ENCODE results near the gene DISC1. TPM values are rescaled to one million over a fixed set of nuclear protein-coding genes. Genes with fewer than 3 reads are reported as not detected.

The DISC1 gene
- total RNA-seq, 1 experiment from 2014 or later: 13.5 TPM

DNA sequence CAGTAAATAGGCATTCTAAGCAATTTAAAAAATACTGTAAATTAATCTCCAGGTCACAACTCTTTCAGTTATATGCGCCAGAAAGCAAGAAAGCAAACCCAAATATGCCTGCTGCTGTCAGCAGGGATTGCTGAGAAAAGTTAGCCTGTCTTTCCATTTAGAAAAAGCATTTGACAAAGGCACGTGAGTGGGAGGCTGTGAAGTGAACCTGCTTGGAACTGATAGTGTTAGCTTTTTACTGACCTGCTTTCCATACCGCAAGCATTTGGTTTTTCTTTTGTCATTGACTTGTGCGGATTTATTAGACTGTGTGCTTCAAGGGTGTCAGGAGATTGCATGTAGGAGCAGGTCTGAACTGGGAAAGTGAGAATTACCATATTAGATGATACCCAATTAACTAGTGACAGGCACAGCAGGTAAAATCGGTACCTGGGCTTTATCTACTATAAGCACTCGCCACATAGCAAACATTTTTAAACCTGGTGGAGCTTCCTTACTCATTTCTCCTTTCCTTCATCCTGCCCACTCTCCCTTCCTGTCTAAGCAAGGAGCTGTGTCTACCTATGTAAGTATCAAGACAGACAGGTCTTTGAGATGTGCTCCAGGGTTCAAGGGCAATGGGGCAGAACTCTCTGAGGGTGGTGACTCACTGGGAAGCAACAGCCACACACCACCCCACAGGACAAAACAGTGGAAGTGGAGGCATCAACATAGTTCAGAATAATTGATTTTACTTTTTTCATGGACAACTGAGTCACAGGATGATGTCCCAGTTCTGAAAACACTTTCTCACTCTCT, 323.9 kb downstream of the DISC1 start:
- Histone ChIP-seq H3K4me3 (ENCODE audit: low read depth, low read length) (no peak overlapping the region), H3K36me3 (ENCODE audit: control insufficient read depth, insufficient read depth, low read length) (no peaks in the 10 kb centered on the region), H3K9me3 (no peaks in the 10 kb centered on the region), H3K4me1 (no peaks in the 10 kb centered on the region), H3K27me3 (replicated peaks; ENCODE audit: control insufficient read depth, insufficient read depth, low read length) (no peaks in the 10 kb centered on the region)
- POLR2A ChIA-PET: no interaction called here
- TF ChIP-seq, protein P1, sequence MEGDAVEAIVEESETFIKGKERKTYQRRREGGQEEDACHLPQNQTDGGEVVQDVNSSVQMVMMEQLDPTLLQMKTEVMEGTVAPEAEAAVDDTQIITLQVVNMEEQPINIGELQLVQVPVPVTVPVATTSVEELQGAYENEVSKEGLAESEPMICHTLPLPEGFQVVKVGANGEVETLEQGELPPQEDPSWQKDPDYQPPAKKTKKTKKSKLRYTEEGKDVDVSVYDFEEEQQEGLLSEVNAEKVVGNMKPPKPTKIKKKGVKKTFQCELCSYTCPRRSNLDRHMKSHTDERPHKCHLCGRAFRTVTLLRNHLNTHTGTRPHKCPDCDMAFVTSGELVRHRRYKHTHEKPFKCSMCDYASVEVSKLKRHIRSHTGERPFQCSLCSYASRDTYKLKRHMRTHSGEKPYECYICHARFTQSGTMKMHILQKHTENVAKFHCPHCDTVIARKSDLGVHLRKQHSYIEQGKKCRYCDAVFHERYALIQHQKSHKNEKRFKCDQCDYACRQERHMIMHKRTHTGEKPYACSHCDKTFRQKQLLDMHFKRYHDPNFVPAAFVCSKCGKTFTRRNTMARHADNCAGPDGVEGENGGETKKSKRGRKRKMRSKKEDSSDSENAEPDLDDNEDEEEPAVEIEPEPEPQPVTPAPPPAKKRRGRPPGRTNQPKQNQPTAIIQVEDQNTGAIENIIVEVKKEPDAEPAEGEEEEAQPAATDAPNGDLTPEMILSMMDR (IDR thresholded peaks at IDR 0.05; ENCODE audit: insufficient read depth in 1 of 2, low read depth in 1 of 2, low read length in 1 of 2, severe bottlenecking in 1 of 2, unreplicated experiment in 1 of 2): no peak
- no peaks in the 10 kb centered on the region for H3K4me1 Mint-ChIP-seq (ENCODE audit: low read depth, unreplicated experiment)
- no peak for DNase-seq
- BruUV-seq (replicated peaks): no TSS peak
- CTCF ChIA-PET: no interaction called here
- no peaks in the 10 kb centered on the region for H3K36me3 Mint-ChIP-seq (ENCODE audit: insufficient read depth, unreplicated experiment)
- no peak overlapping the region for H3K27ac Mint-ChIP-seq (ENCODE audit: unreplicated experiment)
- intact Hi-C loops (cut with micrococcal nuclease; ENCODE audit: unreplicated experiment): no loop called here
- no peaks in the 10 kb centered on the region for H3K27me3 Mint-ChIP-seq (ENCODE audit: insufficient read depth, unreplicated experiment)
- no peak overlapping the region for H3K4me3 Mint-ChIP-seq (ENCODE audit: unreplicated experiment)
- H3K9me3 Mint-ChIP-seq (ENCODE audit: unreplicated experiment): no peaks in the 10 kb centered on the region

DNA sequence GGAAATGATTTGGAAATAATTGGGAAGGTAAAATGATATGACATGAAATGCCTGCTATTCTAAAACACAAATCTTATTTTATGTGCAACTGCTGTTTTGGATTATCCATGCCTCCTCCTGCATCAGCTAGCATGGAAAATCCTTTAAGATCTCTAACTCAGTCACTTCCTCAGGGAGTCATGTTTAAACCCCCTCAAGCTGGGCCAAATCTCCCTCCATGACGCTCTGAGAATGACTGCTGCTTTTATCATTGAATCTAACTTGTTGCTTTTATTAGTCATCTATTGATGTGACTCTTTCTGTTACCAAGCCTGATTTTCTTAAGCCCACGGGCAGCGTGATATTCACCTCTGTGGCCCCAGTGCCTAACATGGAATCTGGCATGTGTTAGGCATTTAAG, 324.8 kb downstream of the DISC1 start:
- POLR2A ChIA-PET: no interaction called here
- no TSS peak for BruUV-seq (replicated peaks)
- no peak overlapping the region for H3K27ac Mint-ChIP-seq (ENCODE audit: unreplicated experiment)

DNA sequence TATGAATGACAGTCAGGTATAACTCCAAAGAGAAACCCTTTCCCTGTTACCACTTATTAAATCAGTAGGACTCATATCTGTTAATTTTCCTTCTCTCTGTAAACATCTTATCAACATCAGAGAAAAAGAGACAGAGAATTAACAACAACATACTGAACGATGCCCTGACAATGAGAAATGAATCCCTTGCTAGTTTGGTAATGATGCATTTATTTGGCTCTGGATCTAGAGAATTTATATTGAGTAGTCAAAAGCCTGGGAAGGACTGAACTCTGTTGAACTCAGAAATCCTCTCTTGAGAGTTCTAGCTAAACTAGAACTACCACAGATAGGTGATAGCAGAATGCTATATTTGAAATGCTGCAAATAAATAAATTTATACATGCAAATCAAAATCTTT, 325.6 kb downstream of the DISC1 start:
- Mint-ChIP-seq H3K9me3 (ENCODE audit: unreplicated experiment) (peaks cover 7% of the 10 kb centered on the region), H3K4me1 (ENCODE audit: low read depth, unreplicated experiment) (no peaks in the 10 kb centered on the region), H3K36me3 (ENCODE audit: insufficient read depth, unreplicated experiment) (no peaks in the 10 kb centered on the region), H3K27ac (ENCODE audit: unreplicated experiment) (no peak overlapping the region), H3K4me3 (ENCODE audit: unreplicated experiment) (no peak overlapping the region), H3K27me3 (ENCODE audit: insufficient read depth, unreplicated experiment) (no peaks in the 10 kb centered on the region)
- H3K4me1 ChIP-seq: no peaks in the 10 kb centered on the region
- H3K27me3 ChIP-seq (replicated peaks; ENCODE audit: control insufficient read depth, insufficient read depth, low read length): no peaks in the 10 kb centered on the region
- no TSS peak for BruUV-seq (replicated peaks)
- ChIA-PET CTCF (interaction anchor here (0.6 kb wide), 1 partner anchor 45 kb away, joined by 3 read pairs; no protein-coding TSS in a partner anchor), POLR2A (no interaction called here)
- no peaks in the 10 kb centered on the region for H3K9me3 ChIP-seq
- intact Hi-C loops (cut with micrococcal nuclease; ENCODE audit: unreplicated experiment): no loop called here
- DNase-seq: no peak
- TF ChIP-seq, protein P1 (IDR thresholded peaks at IDR 0.05; ENCODE audit: insufficient read depth in 1 of 2, low read depth in 1 of 2, low read length in 1 of 2, severe bottlenecking in 1 of 2, unreplicated experiment in 1 of 2): no peak
- H3K36me3 ChIP-seq (ENCODE audit: control insufficient read depth, insufficient read depth, low read length): no peaks in the 10 kb centered on the region
- no peak overlapping the region for H3K4me3 ChIP-seq (ENCODE audit: low read depth, low read length)

More for the DNA sequence above, 324.8 kb downstream of the DISC1 start:
- CTCF ChIA-PET: interaction anchor here (0.6 kb wide), 1 partner anchor 46 kb away, joined by 3 read pairs; no protein-coding TSS in a partner anchor
- DNase-seq: no peak
- Mint-ChIP-seq H3K4me1 (ENCODE audit: low read depth, unreplicated experiment) (no peaks in the 10 kb centered on the region), H3K9me3 (ENCODE audit: unreplicated experiment) (peaks cover 7% of the 10 kb centered on the region), H3K4me3 (ENCODE audit: unreplicated experiment) (no peak overlapping the region), H3K27me3 (ENCODE audit: insufficient read depth, unreplicated experiment) (no peaks in the 10 kb centered on the region), H3K36me3 (ENCODE audit: insufficient read depth, unreplicated experiment) (no peaks in the 10 kb centered on the region)
- Histone ChIP-seq H3K9me3 (no peaks in the 10 kb centered on the region), H3K36me3 (ENCODE audit: control insufficient read depth, insufficient read depth, low read length) (no peaks in the 10 kb centered on the region), H3K27me3 (replicated peaks; ENCODE audit: control insufficient read depth, insufficient read depth, low read length) (no peaks in the 10 kb centered on the region), H3K4me3 (ENCODE audit: low read depth, low read length) (no peak overlapping the region), H3K4me1 (no peaks in the 10 kb centered on the region)
- intact Hi-C loops (cut with micrococcal nuclease; ENCODE audit: unreplicated experiment): no loop called here
- TF ChIP-seq, protein P1 (IDR thresholded peaks at IDR 0.05; ENCODE audit: insufficient read depth in 1 of 2, low read depth in 1 of 2, low read length in 1 of 2, severe bottlenecking in 1 of 2, unreplicated experiment in 1 of 2): no peak

Data from Caco-2 (cell line).